Activated T-helper 1 cell treated with Interleukin-2 at 50 U/mL for 16 hours (primary cell): ENCODE results near the gene PARP1.
"Not testable (repeated sequence)": the region's sequence is repeated elsewhere in the genome, so short reads cannot be mapped to it uniquely, and the experiment has no call there.

ENCODE experiments used
- DNase-seq: peaks from one replicate; pipeline ENCODE4 v3.0.0-alpha.2; 2020; ENCODE audit warnings: low read depth

The PARP1 gene

GRCh38 chr1:226428791-226429461 lies 21.0 kb upstream of the PARP1 start:
- no peak for DNase-seq

- DNase-seq = no peak
Measured at GRCh38 chr1:226428348-226428747, 20.5 kb upstream of the PARP1 start.

GRCh38 chr1:226427131-226427530 lies 19.2 kb upstream of the PARP1 start:
- DNase-seq = no peak

- not testable (repeated sequence) for DNase-seq
Measured at GRCh38 chr1:226426395-226426794, 18.5 kb upstream of the PARP1 start.

- no peak for DNase-seq
Measured at GRCh38 chr1:226425431-226426031, 17.6 kb upstream of the PARP1 start.

GRCh38 chr1:226425004-226425378 lies 17.1 kb upstream of the PARP1 start:
- DNase-seq = no peak

- no peak for DNase-seq
Measured at GRCh38 chr1:226424221-226425003, 16.5 kb upstream of the PARP1 start.

GRCh38 chr1:226422478-226422877 lies 14.6 kb upstream of the PARP1 start:
- DNase-seq = no peak

- DNase-seq = no peak
Measured at GRCh38 chr1:226420897-226421296, 13.0 kb upstream of the PARP1 start.

GRCh38 chr1:226420328-226420727 lies 12.4 kb upstream of the PARP1 start:
- no peak for DNase-seq

GRCh38 chr1:226419284-226420029 lies 11.6 kb upstream of the PARP1 start:
- no peak for DNase-seq

- no peak for DNase-seq
Measured at GRCh38 chr1:226417830-226418546, 10.1 kb upstream of the PARP1 start.

GRCh38 chr1:226417350-226417749 lies 9.5 kb upstream of the PARP1 start:
- no peak for DNase-seq

- DNase-seq = no peak
Measured at GRCh38 chr1:226414098-226414698, 6.3 kb upstream of the PARP1 start.

- DNase-seq = no peak
Measured at GRCh38 chr1:226411619-226412018, 3.7 kb upstream of the PARP1 start.

- DNase-seq = no peak
Measured at GRCh38 chr1:226410958-226411357, 3.1 kb upstream of the PARP1 start.

GRCh38 chr1:226409392-226409791 lies 1.5 kb upstream of the PARP1 start:
- DNase-seq = no peak

- no peak for DNase-seq
Measured at GRCh38 chr1:226408285-226409184, 642 bp upstream of the PARP1 start.

- DNase-seq = no peak
Measured at GRCh38 chr1:226407199-226407496, 745 bp downstream of the PARP1 start.

GRCh38 chr1:226406401-226406881 lies 1.5 kb downstream of the PARP1 start:
- no peak for DNase-seq
